GM12878 (cell line): Measurements from ENCODE around the gene PRRC2C. TPM values are rescaled to one million over a fixed set of nuclear protein-coding genes. Genes with fewer than 3 reads are reported as not detected.

Experiments
- ATAC-seq: fragments of 200-7000 bp; cut with Tn5 transposase; 3 replicates; pipeline ENCODE4 v1.9.1; 2020; ENCODE audit warnings: mild to moderate bottlenecking, moderate library complexity
- BruUV-seq: library from RNA; stranded (reverse); fragments of 400-500 nt; replicated peaks from 2 replicates; lab custom pipeline; 2021; lab: Mats Ljungman, UMichigan
- CTCF ChIA-PET: fragments of 300-600 bp; sonication (Branson Sonifier 250); formaldehyde crosslinking; extraction: SDS; loops from one replicate; lab custom pipeline; 2021; ENCODE audit warnings: inconsistent platforms; lab: Yijun Ruan, JAX
- POLR2A ChIA-PET: fragments of 350-600 bp; formaldehyde crosslinking; extraction: SDS; loops from one replicate; lab custom pipeline; 2021; ENCODE audit warnings: inconsistent platforms; lab: Charles Lee
- RAD21 ChIA-PET: fragments of 300-600 bp; sonication (Branson Sonifier 250); formaldehyde crosslinking; loops from one replicate; lab custom pipeline; 2023; ENCODE audit warnings: antibody characterized with exemption; ENCODE audit not compliant: unreplicated experiment; lab: Charles Lee
- SMC1A ChIA-PET: fragments of 300-600 bp; sonication (Branson Sonifier 250); formaldehyde crosslinking; loops from one replicate; lab custom pipeline; 2023; ENCODE audit not compliant: unreplicated experiment, uncharacterized antibody; lab: Charles Lee
- DNase-seq: peaks from one replicate; pipeline ENCODE4 v3.0.0-alpha.2; 2011; ENCODE audit warnings: low read depth, low spot score
- FAIRE-seq: peaks from 3 replicates; lab custom pipeline; 2011; peaks lifted over from hg19 to GRCh38; lab: Jason Lieb, UNC
- H2AFZ ChIP-seq: 2 replicates; pipeline ENCODE4 v1.6.0; 2011; ENCODE audit warnings: low read depth, low read length, control low read depth; ENCODE audit not compliant: control insufficient read depth
- H3K27ac ChIP-seq: 2 replicates; pipeline ENCODE4 v1.5.1; 2011; ENCODE audit warnings: control low read depth; ENCODE audit not compliant: control insufficient read depth, insufficient read depth
- H3K27me3 ChIP-seq, 2 experiments: replicated peaks in 1 of 2; 2 replicates each; pipeline versions ENCODE4 v1.6.0 to v1.6.1; 2011; ENCODE audit warnings: low read length in 1 of 2; ENCODE audit not compliant: control insufficient read depth in 2 of 2, insufficient read depth in 2 of 2
- H3K36me3 ChIP-seq, 2 experiments: 2 replicates each; pipeline ENCODE4 v1.5.1; 2011; ENCODE audit warnings: low read length in 1 of 2; ENCODE audit not compliant: control insufficient read depth in 2 of 2, insufficient read depth in 2 of 2
- H3K4me1 ChIP-seq: 2 replicates; pipeline ENCODE4 v1.6.1; 2011; ENCODE audit warnings: mild to moderate bottlenecking, low read length, moderate library complexity, mixed read lengths; ENCODE audit not compliant: control insufficient read depth, insufficient read depth
- H3K4me2 ChIP-seq: 2 replicates; pipeline ENCODE4 v1.6.0; 2011; ENCODE audit warnings: control low read depth; ENCODE audit not compliant: control insufficient read depth, insufficient read depth
- H3K4me3 ChIP-seq: fragments of 200-600 bp; sonication (generic); 2 replicates; pipeline ENCODE4 v1.5.1; 2016
- H3K79me2 ChIP-seq: 2 replicates; pipeline ENCODE4 v1.6.0; 2011; ENCODE audit warnings: low read length; ENCODE audit not compliant: control insufficient read depth, insufficient read depth
- H3K9ac ChIP-seq: 2 replicates; pipeline ENCODE4 v1.8.0; 2011; ENCODE audit warnings: low read length, control low read depth, mixed read lengths; ENCODE audit not compliant: control insufficient read depth, insufficient read depth
- H3K9me3 ChIP-seq: replicated peaks from 3 replicates; pipeline ENCODE4 v1.5.1; 2011; ENCODE audit warnings: mild to moderate bottlenecking, low read length; ENCODE audit not compliant: control insufficient read depth, insufficient read depth
- H4K20me1 ChIP-seq: 2 replicates; pipeline ENCODE4 v1.6.0; 2011; ENCODE audit not compliant: control insufficient read depth, insufficient read depth
- BCL11A ChIP-seq: IDR thresholded peaks from 2 replicates; pipeline ENCODE4 v1.6.1; 2011; ENCODE audit warnings: low read depth, low read length
- EED ChIP-seq: sonication (generic); IDR thresholded peaks from 2 replicates; pipeline ENCODE4 v1.6.1; 2016; ENCODE audit warnings: antibody characterized with exemption, low read depth
- EZH2 ChIP-seq: IDR thresholded peaks from 2 replicates; pipeline ENCODE4 v1.6.1; 2012; ENCODE audit warnings: low read depth, mild to moderate bottlenecking, control low read depth, inconsistent platforms, low read length, borderline replicate concordance; ENCODE audit not compliant: control insufficient read depth
- HDGF ChIP-seq: fragments of 450-650 bp; IDR thresholded peaks from 2 replicates; pipeline ENCODE4 v1.6.1; 2016; ENCODE audit warnings: antibody characterized with exemption
- KLF5 ChIP-seq: fragments of 450-650 bp; IDR thresholded peaks from 2 replicates; pipeline ENCODE4 v1.6.1; 2014; ENCODE audit warnings: mild to moderate bottlenecking; ENCODE audit not compliant: partially characterized antibody
- MLLT1 ChIP-seq: fragments of 450-650 bp; IDR thresholded peaks from 2 replicates; pipeline ENCODE4 v1.6.1; 2016; ENCODE audit warnings: mild to moderate bottlenecking
- NBN ChIP-seq: fragments of 450-650 bp; IDR thresholded peaks from 2 replicates; pipeline ENCODE4 v1.6.1; 2016
- RFX5 ChIP-seq: IDR thresholded peaks from 2 replicates; pipeline ENCODE4 v1.6.1; 2011; ENCODE audit warnings: low read depth, low read length, improper control_type of control experiment
- SRF ChIP-seq, 2 experiments: IDR thresholded peaks; 2 replicates each; pipeline ENCODE4 v1.6.1; 2011; ENCODE audit warnings: low read depth in 2 of 2, low read length in 2 of 2, mild to moderate bottlenecking in 1 of 2, moderate library complexity in 1 of 2
- SUPT20H ChIP-seq: IDR thresholded peaks from 2 replicates; pipeline ENCODE4 v1.6.1; 2011; ENCODE audit warnings: low read depth, mild to moderate bottlenecking, low read length, moderate library complexity, borderline replicate concordance; ENCODE audit not compliant: control insufficient read depth
- WGBS: methylation state at CpG from one replicate; pipeline ENCODE4 v1.1.6; 2016; ENCODE audit warnings: low lambda C conversion rate; ENCODE audit not compliant: insufficient replicate concordance, insufficient coverage; ENCODE audit errors: missing lambda C conversion rate; 5-methylcytosine and 5-hydroxymethylcytosine counted together
- in situ Hi-C: fragments of 300-500 bp; cut with MboI; formaldehyde crosslinking; loops from 9 replicates; pipeline ENCODE4 v1.14.3; 2018; ENCODE audit warnings: mixed read lengths
- intact Hi-C: fragments of 100-400 bp; cut with micrococcal nuclease; formaldehyde crosslinking; loops from one replicate; pipeline ENCODE4 v1.14.2; 2022; ENCODE audit not compliant: unreplicated experiment
- polyA plus RNA-seq, 11 experiments: library from polyadenylated mRNA; depleted of rRNA in 4 of 11; unstranded in 6 of 11; stranded (reverse) in 5 of 11; fragments of >200 nt; fragmentation: Nextera tagmentation in 4 of 11; fragmentation: Illumina TruSeq in 1 of 11; extraction: Ambion mirVana in 4 of 11; extraction: Trizol in 1 of 11; gene quantifications; 1 replicate in 1 of 11; 2 replicates in 10 of 11; pipeline versions ENCODE4 v1.2.1 to v1.2.3, GENCODE V29; 2011 to 2016; ENCODE audit warnings: inconsistent platforms in 2 of 11, missing spikeins in 2 of 11, low read depth in 1 of 11
- total RNA-seq, 4 experiments: library from RNA; depleted of rRNA in 3 of 4; stranded (reverse); fragments of >200 nt in 3 of 4; fragmentation: Illumina TruSeq in 1 of 4; extraction: Trizol in 1 of 4; gene quantifications; 2 replicates each; pipeline versions ENCODE4 v1.2.1 to v1.2.3, GENCODE V29; 2013 to 2021

PRRC2C gene
- total and polyA plus RNA-seq, 10 of the 15 experiments (the other 5 are each of a cell fraction or from before 2014, with no cell fraction given): 53.4 to 182 (median 91.8) TPM

GRCh38 chr1:171623651-171624331, 138.5 kb downstream of the PRRC2C start:
- BruUV-seq: no TSS peak
- intact Hi-C loops: no loop called here
- CTCF ChIA-PET: interaction anchor here (1.2 to 5.9 kb wide), 3 partner anchors 21 to 93 kb away, joined by 3 to 38 read pairs (median 3); no protein-coding TSS in a partner anchor
- no peaks in the 10 kb centered on the region for H3K9me3 ChIP-seq
- no peak for DNase-seq
- H3K79me2 ChIP-seq: no peaks in the 10 kb centered on the region
- no peak overlapping the region for H2AFZ ChIP-seq
- TF ChIP-seq EED (no peak), RFX5 (no peak), KLF5 (no peak), SUPT20H (no peak), MLLT1 (no peak), NBN (no peak), SRF (IDR thresholded peaks at IDR 0.05; ENCODE audit: low read depth in 2 of 2, low read length in 2 of 2) (no peak), EZH2 (no peak), BCL11A (no peak), HDGF (no peak)
- no peak overlapping the region for H3K9ac ChIP-seq
- no peak overlapping the region for H3K4me3 ChIP-seq
- RAD21 ChIA-PET: interaction anchor here (1.2 to 3.0 kb wide), 2 partner anchors 22 to 25 kb away, joined by 3 to 22 read pairs; no protein-coding TSS in a partner anchor
- H3K27ac ChIP-seq: no peak overlapping the region
- H3K4me2 ChIP-seq: no peak overlapping the region
- in situ Hi-C loops: no loop called here
- no peak for FAIRE-seq
- no peaks in the 10 kb centered on the region for H4K20me1 ChIP-seq
- H3K27me3 ChIP-seq: no peaks in the 10 kb centered on the region
- no peak for ATAC-seq
- peaks cover 6% of the 10 kb centered on the region; the same call in 1 of the 2 replicates for H3K4me1 ChIP-seq
- 44% methylated on average over 9 of the region's 9 CpGs for WGBS
- SMC1A ChIA-PET: interaction anchor here (1.9 to 6.0 kb wide), 6 partner anchors 12 to 132 kb away, joined by 5 to 37 read pairs (median 10); no protein-coding TSS in a partner anchor
- no peaks in the 10 kb centered on the region for H3K36me3 ChIP-seq
- POLR2A ChIA-PET: interaction anchor here (0.9 to 4.3 kb wide), 3 partner anchors 13 to 26 kb away, joined by 3 to 13 read pairs (median 3); no protein-coding TSS in a partner anchor
